GM19452 (cell line): ENCODE measurements around the gene RFX1.
A peak's percentile ranks its signal among the peaks of the same experiment; 100 is the strongest.
"Not testable (repeated sequence)": the region's sequence is repeated elsewhere in the genome, so short reads cannot be mapped to it uniquely, and the experiment has no call there.

Source experiments
- ATAC-seq: cut with Tn5 transposase; IDR thresholded peaks from one replicate; pipeline ENCODE4 v1.9.1; 2021; ENCODE audit not compliant: unreplicated experiment

The RFX1 gene

GRCh38 chr19:14027856-14028450 lies 21.8 kb upstream of the RFX1 start, which contains the start of gene RLN3:
Gene RLN3, plus strand, starts transcription at chr19:14028148. Its CDS starts 57 bp downstream, at chr19:14028205.
- ATAC-seq, result no peak

GRCh38 chr19:14026652-14027192 lies 20.6 kb upstream of the RFX1 start:
- ATAC-seq, result not testable (repeated sequence)

GRCh38 chr19:14023404-14024235 lies 17.5 kb upstream of the RFX1 start:
- ATAC-seq, result no peak

- ATAC-seq, result no peak
Observed at GRCh38 chr19:14022469-14022868, 16.3 kb upstream of the RFX1 start.

GRCh38 chr19:14021474-14021873 lies 15.4 kb upstream of the RFX1 start:
- no peak for ATAC-seq

- ATAC-seq, result not testable (repeated sequence)
Observed at GRCh38 chr19:14019739-14020138, 13.6 kb upstream of the RFX1 start.

GRCh38 chr19:14019100-14019499 lies 13.0 kb upstream of the RFX1 start:
- ATAC-seq, result no peak

- peak; percentile 78 for ATAC-seq
Observed at GRCh38 chr19:14015524-14016035, 9.5 kb upstream of the RFX1 start.

- no peak for ATAC-seq
Observed at GRCh38 chr19:14012378-14012915, 6.3 kb upstream of the RFX1 start.

- peak; percentile 33 for ATAC-seq
Observed at GRCh38 chr19:14006766-14007562, 844 bp upstream of the RFX1 start.

GRCh38 chr19:14005349-14006084 lies 603 bp downstream of the RFX1 start:
- peak; percentile 26 for ATAC-seq

- no peak for ATAC-seq
Observed at GRCh38 chr19:14004619-14005348, 1.3 kb downstream of the RFX1 start.

GRCh38 chr19:14003251-14004055 lies 2.7 kb downstream of the RFX1 start:
- ATAC-seq, result no peak

- ATAC-seq, result no peak
Observed at GRCh38 chr19:14002571-14003250, 3.4 kb downstream of the RFX1 start.

GRCh38 chr19:14000691-14001375 lies 5.3 kb downstream of the RFX1 start:
- no peak for ATAC-seq

GRCh38 chr19:13999085-13999484 lies 7.0 kb downstream of the RFX1 start:
- ATAC-seq, result no peak

- ATAC-seq, result no peak
Observed at GRCh38 chr19:13998426-13998825, 7.7 kb downstream of the RFX1 start.

GRCh38 chr19:13997631-13997962 lies 8.5 kb downstream of the RFX1 start:
- no peak for ATAC-seq
